Measurements from ENCODE around the gene SLF2.
A peak's percentile ranks its signal among the peaks of the same experiment; 100 is the strongest.
"Not testable (repeated sequence)": the region's sequence is repeated elsewhere in the genome, so short reads cannot be mapped to it uniquely, and the experiment has no call there.

The SLF2 gene

DNA sequence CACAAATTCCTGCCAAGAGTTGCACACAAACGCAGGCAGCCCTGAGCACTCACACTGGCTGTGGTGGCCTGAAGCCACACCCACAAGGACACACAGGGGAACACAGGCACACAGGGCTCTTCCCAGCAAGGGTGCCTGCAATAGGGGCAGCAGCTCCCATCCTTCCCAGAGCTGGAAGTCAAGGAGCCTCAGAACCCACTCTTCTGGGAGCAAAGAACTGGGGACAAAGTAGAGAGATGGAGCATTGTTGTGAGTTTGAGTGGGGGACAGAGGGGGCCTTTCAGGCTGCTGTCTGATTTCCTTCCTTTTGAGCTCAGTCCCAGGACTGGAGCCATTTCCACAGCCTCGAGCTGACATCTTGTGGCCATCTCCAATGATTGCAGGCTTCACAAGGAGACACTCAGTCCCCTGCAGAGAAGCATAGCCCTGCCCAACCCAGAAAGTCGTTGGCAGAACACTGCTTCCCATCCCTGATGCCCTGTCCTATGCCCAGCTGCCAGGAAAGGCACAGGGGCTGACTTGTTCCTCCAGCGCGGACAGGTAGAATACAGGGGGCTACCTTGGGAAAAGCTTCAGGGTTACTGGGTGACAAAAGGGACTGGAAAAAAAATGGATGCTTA is 34.4 kb upstream of the SLF2 start:
- no peak for DNase-seq

DNA sequence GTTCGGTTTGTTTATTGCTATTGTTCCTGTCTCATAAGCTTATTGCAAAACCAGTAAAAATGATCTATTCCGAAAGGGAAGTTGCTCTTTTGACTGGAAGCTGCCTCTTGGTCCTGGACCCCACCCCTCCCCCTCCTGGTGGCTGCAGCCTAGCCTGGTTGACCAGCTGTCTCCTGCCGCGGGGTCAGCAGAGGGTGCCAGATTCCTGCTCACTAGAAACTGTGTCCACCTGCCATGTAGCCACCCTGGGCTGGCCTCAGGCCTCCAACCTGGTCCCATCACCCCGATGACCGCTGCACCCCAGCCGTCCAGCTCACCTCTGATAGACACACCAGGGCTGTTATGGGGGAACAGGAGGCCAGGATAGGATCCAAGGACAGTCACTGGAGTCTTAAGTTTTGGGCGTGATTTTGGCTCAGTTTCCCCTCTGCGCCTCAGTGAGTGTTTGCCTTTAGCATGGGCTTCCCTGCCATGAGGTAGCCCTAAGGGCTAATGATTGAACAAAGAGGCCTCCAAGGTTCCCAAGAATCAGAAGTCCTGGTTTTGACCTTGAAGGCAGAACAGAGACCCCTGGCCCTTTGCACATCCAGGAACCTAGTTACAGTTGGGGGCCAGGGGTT is 32.9 kb upstream of the SLF2 start:
- no peak for DNase-seq

DNA sequence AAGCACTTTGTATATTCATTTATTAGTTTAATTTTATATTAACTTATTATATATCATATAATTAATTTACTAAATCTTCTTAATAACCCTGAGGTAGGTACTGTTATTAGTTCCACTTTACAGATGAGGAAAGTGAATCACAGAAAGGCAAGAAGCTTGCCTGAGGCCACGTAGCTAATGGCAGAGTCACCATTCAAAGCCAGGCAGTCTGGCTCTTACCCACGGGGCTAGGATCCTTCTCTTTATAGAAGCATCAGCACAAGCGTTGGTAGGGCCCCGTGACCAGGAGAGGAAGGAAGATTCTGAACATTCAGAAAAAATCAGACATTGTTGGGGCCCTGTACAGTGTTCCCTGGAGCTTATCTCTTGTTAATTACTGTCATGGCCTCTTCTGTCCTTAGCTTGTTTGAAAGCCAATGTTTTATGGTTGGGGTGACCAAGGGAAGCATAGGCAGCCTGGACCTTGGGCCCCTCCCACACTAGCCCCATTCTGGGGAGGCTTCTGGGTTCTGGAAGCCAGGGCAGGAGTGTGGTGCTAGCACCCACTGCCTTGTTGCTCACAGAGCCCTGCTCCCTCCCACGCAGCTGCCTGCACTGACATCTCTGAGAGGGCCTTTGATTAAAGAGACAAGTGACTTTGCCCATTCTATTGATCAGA is 31.1 kb upstream of the SLF2 start:
- DNase-seq: no peak

DNA sequence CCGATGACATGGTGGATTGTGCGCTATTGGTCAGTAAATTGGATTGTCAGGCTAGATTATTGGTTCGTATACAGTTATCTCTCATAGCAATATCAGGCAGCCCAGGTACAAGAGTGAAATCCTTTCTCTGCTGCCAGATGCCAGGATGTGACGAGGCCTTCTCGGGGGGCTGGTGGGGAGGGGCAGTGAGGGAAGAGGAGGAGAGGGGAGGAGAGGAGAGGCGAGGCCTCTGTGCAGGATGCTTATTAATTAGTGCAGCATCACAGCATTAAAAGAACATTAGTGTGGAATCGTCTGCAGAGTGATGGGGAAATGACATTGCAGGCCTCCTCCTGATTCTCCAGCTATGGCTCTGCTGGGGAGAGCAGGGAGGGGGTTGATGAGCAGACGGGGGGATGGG is 30.5 kb upstream of the SLF2 start:
- DNase-seq: no peak

DNA sequence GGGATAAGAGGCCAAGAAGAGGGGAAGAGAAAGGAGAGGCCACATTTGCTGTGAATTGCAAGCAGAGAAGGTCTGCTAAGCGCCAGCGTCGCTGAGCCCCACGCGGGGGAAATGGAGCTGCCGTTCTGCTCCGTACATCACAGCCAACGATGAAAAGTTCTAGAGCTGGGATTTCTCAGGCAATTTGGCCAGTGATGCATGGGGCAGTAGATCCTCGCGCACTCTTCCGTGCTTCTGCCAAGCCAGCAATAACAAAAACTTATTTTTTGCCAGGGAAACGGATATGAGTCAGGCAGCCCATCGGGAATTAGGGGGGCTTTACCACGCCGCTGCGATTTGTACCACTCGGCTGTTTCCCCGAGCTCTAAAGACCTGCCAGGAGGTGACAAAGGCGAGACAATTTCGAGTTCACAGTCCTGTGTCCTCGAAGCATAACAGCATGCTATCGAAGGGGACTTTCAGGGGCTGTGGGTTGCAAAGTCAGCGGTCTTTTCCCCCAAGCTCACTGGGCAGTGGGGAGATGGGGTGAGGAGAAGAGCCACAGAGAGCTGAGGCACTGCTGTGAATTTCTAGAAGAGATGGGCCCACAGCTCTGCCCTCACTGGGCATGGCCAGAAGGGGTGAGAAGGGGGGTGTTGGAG is 30.0 kb upstream of the SLF2 start:
- no peak for DNase-seq

DNA sequence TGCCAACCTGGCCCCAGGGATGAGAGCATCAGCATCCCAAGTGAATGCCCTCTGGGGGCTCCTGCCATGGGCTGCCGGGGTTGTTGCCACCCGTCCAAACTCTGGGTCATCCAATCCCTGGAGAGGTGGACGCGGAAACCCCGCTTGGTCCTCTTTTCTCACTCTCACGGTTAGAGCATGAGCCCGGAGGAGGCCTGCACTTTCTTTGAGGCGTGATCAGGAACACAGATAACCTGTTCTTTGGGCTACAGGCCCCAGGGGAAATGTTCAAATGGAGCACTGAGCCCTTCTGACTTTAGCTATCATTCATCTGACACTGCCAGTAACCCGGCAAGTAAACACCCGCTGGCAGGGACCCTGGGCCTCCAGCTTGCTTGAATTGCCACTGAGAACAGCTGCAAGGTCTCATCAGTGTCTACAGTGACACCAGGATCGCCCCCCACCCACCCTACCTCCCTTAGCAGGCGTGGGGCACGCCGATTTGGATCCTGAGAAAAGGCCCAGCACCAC is 29.4 kb upstream of the SLF2 start:
- no peak for DNase-seq

DNA sequence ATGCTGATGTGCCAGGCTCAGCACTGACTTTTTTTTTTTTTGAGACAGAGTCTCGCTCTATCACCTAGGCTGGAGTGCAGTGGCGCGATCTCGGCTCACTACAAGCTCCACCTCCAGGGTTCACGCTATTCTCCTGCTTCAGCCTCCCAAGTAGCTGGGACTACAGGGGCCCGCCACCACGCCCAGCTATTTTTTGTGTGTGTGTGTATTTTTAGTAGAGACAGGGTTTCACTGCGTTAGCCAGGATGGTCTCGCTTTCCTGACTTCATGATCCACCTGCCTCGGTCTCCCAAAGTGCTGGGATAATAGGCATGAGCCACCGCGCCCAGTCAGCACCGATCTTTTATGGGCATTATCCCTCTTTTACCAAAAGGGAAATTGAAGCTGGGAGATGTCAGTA is 27.2 kb upstream of the SLF2 start:
- not testable (repeated sequence) for DNase-seq

DNA sequence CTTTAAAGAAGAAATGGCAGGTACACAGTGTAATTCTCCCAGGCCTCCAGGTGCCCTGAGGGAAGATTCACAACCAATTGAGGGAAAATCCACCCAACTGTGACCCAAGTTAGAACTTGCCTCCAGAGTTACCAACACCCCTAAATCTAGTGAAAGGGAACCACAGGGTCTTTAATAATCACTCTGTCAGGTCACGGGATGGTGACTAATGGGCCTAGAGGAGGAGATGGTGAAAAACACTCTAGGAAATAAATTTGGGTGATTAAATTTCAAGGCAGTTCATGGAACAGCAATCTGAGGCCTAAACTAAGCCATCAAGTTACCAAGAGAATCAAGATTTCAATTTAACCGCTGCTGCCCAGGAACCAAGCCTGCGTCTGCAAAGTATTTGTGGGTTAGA is 26.7 kb upstream of the SLF2 start:
- DNase-seq: no peak

DNA sequence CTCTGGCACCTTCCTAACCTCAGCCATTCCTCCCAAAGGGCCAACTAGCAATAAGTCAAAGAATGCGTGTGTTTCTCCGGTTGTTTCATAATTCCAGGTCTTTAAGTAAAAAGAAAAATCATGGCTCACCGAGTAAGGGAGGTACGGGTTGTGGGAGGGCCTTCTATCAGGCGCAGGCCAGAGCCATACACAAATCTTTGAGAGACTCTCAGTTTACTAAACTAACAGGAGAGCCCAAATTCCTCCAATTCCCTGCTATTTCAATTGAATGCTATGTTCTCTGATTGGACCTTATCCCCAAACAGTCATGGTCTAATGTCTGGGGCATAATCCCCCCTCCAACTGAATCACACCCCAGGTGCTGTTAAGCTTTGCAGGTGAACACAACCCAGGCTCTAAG is 26.2 kb upstream of the SLF2 start:
- no peak for DNase-seq

DNA sequence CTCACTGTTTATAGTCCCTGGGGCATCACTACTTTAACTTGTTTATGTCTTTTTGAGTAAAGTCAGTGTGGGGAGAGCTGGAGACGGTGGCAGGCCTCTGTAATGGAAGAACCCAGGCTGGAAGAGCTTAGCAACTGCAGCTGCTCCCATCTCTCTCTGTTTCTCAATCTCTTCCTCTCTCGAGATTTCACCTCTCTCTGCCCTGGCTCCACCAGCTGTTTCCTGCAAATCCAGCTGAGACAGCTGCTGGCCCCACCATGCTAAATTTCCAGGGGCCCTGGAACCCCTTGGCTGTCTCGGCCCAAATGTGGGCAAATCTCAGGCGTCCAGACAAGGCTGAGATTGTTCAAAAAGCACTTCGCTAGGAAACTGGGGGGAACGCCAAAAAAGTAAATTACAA is 25.8 kb upstream of the SLF2 start:
- no peak for DNase-seq

DNA sequence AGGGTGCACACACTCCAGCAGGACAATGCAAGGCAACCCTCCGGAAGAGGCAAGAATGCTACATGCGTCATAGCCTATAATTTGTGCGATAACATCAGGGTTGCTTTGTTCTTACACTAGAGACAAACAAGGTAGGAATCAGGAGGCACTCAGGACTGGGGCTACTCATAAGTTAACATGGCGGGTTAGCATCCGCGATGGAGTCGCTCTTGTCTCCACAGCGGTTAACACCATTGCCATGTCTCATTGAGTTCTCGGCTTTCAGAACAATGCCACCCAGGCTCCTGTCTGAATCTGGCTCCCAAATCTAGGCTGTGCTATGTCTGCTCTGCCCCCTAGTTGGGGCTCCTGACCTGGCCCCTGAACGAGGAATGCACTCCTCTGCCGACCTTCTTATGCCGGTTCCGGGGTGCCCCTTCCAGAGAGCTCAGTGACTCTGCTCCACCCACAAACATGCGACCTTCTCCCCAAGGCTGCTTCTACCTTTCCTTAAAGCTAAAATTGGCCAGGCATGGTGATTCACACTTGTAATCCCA is 24.9 kb upstream of the SLF2 start:
- DNase-seq: peak; percentile 35

DNA sequence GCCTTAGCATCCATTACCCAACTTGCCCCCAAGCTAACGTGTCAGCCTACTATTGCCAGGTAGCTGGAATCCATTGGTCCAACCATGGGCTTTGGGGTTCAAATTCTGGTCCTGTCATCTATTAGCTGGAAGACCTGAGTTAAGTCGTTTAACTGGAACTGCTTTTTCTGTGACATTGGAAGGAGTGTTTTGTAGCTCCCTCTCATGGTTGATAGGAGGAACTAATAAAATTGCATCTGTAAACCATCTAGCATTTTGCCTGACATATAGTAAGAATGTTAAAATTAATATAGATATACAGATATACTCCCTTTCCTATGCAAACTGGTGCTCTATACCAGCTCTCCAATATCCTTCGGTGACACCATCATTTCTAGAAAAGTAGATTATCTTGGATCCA is 23.8 kb upstream of the SLF2 start:
- peak; percentile 28 for DNase-seq

DNA sequence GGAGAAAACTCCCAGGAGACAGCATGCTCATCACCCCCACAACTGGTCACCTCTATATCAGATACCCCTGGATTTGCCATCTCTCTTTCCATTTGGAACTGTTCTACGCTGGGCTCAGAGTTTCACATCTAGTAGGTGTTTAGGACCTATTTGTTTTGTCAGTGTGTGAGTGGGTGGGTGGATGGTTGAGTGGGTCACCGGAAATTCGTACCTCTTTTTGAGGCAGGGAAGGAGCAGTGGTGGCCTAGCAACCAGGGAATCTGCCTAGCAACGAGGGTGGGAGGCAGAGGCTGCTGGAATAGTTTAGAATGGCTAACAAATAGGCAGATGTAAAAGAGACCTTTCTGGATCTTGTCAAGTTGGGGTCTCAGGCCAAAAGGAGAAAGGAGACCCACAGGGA is 23.2 kb upstream of the SLF2 start:
- DNase-seq: no peak

DNA sequence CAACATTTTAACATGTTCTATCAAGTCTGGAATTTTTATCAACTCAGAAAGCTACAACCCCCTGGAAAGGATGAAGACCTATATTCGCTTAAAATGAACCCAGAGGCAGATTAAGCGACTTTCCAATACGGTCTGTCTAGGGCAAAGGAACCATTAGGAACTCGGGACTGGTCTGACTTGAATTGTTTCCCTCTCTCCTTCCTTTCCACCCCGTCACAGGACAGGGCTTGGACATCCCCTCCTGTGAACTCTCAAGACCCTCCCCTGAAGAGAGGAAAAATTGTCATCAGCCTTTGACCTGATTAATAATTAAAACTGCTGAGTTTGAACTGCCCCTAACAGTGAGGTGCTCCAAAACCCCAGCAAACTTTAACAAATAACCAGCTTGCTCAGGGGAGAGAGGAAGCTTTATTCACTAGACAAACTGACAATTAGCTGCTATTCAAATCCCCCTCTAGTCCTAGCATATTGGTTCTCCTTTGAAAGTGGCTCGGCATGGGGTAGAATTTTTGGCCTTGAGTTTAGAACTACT is 22.6 kb upstream of the SLF2 start:
- no peak for DNase-seq

DNA sequence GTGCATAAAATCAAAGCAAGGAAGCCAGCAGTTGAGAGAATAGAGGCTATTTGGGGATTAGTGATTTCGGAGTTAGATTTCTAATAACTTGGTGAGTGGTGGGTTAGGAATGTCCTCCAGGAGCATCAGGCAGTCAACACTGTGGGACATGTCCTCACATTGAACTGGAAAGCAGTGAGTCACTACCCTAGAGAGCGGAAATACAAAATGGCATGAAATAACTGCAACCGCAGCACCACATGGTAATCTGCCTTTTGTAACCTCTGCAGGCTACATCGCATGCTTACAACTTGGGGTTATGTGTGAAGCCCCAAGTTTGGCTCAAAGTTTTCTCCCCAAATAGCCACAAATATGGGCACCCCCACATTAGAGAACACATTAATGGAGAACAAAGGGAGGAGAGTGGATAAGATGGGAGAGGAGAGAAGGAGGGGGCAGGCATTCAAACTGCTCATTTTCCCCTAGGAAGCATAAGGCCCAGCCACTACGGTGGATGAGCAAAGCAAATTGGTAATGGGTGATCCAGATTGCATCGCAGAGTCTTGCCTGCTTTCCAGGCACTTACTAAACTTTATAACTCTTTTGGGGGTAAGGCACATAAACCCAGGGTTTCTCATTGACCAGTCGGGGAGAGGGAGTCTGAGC is 22.0 kb upstream of the SLF2 start:
- no peak for DNase-seq

DNA sequence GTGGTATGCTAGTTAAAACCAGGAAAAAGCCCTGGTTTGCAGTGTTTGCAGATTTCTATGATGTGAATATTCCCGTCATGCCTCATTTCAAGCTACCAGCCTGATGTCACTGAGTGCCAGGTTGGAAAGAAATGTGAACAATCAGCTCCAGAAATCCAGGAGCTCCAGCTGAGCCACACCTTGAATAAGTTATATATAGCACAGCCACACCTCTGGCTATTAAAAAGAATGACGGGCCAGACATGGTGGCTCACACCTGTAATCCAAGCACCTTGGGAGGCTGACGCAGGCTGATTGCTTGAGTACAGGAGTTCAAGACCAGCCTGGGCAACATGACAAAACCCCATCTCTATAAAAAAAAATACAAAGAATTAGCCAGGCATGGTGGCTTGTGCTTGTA is 18.7 kb upstream of the SLF2 start:
- no peak for DNase-seq

DNA sequence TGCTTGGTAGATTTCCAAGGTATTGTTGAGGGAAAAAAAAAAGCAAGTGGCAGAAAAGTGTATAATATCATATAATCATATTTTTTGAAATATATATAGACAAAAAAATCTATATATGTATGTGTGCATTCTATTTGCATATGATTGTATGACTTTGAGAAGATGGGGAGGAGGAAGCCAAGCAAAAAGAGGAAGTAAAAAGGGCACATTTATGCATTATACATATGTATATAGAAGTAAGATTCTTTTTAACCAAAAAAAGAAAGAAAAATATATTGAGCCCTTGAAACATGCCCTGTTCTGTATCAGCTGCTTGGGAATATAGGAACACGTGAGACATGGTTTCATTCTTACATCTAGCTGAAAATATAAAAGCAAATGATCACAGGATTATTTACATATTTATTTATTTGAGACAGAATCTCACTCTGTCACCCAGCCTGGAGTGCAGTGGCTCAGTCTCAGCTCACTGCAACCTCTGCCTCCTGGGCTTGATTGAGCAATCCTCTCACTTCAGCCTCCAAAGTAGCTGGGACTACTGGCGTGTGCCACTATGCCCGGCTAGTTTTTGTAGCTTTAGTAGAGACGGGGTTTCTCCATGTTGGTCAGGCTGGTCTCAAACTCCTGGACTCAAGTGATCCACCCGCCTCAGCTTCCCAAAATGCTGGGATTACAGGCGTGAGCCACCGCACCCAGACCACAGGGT is 18.0 kb upstream of the SLF2 start:
- DNase-seq: no peak

DNA sequence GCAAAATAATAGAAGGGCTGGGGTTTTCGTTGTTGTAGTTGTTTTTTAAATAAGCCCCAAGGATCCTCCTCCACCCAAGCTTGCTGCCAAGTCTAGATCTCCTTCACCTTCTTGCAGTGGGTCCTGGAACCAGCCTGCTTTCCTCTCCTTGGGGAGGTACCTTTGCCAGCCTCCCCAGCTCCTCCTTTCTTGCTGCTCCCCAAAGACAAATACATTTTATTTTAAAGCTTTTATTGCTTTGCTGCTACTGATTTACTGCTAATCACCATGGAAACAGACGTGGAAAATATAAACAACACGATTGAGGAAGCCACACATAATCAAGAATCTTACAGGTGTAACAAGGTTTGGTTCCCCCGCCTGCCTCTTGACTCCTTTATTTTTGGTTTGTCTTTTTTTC is 17.4 kb upstream of the SLF2 start:
- DNase-seq: no peak

DNA sequence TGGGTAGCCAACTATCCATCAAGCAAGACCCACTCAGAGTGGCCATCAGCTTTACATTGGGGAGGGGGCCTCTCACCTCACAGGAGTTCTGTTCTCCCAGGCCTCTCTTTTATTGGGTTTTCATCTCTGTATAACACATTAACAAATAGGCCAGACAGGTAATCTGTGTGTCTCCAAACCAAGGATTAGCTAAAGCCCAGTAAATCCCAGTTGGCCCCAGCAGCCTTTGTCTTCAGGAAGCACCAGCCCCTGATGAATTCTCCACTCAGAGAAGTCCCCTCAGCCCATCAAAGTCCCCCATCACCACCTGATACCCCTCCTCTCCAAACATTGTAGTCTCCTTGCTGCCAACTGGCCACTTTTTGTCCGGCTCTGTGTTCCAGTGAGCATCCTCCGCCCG is 16.9 kb upstream of the SLF2 start:
- DNase-seq: no peak

DNA sequence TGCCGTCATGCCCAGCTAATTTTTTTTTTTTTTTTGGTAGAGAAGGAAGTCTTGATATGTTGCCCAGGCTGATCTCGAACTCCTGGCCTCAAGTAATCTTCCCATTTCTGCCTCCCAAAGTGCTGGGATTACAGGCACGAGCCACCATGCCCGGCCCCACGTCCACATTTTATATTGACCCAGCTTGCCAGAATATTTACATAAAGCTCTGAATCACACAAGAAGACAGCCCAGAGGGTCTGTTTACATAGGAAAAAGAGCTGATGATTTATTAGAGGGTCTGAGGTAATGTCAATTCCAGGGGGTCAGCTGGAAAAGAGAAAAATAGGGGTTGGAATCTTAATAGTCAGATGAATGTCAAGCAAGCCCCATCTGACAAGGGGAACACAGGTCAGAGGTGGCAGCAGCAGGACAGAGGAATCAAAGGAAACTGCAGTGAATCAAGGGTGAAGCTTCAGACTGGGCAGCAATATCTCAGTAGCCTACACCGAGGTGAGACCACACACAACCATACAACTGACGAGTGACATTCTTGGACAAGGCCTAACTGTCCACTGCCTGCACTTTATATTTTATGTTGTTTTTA is 15.8 kb upstream of the SLF2 start:
- DNase-seq: no peak

DNA sequence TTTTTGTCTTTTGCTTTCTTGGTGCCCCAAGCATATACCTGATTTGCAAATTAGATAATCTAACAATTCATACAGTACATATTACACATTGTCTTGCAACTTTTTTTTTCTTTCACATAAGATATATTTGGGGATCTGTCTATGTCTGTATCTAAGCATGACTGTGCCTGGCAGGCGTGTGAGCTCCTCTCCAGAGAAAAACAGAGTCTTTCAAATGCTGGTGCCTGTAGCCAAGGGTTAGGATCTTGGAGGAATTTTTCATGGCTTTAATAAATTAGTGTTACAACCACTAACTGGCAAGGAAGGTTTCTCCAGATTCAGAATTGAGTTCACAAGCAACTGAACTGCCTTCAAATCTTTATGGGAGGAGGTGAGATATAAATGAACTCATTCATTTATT is 14.8 kb upstream of the SLF2 start:
- DNase-seq: no peak

DNA sequence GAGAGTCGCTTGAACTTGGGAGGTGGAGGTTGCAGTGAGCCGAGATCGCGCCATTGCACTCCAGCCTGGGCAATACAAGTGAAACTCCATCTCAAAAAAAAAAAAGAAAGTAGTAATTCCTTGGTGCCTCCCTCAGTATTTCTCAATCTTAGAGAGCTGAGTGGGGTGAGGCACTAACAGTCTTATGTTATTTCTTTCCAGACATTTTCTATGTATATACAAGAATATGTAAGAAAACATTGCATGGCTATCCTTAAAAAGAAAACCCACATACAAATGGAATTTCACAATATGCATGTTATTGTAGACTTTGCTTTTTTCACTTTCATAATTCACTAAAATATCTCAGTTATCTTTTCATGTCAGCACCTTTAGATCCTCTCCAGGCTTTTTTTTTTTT is 13.6 kb upstream of the SLF2 start:
- no peak for DNase-seq

Measured in activated CD8-positive, alpha-beta memory T cell treated with anti-CD3 and anti-CD28 coated beads, Interleukin-2, amount 50 U/mL, for 48 hours (primary cell).